ENCODE measurements around the gene CMTR2. TPM values are rescaled to one million over a fixed set of nuclear protein-coding genes. Genes with fewer than 3 reads are reported as not detected.

CMTR2 gene
- total RNA-seq, 1 experiment from 2014 or later, result 15.5 TPM

DNA sequence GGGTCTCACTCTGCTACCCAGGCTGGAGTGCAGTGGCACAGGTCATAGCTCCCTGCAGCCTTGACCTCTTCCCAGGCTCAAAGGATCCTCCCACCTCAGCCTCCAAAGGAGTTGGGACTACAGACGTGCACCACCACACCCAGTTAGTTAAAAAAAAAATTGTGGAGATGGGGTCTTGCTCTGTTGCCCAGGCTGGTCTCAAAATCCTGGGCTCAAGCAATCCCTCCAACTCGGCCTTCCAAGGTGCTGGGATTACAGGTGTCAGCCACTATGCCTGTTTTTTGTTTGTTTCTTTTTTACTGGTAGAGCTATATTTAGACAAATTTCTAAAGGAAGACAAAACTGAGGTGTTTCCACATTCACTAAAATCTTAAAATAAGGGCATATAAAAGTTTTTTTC lies 1.7 kb downstream of the CMTR2 start:
- no peaks in the 10 kb centered on the region for H3K27me3 ChIP-seq (ENCODE audit: insufficient read depth, low read length)
- H4K20me1 ChIP-seq (ENCODE audit: control insufficient read depth, insufficient read depth, insufficient read length), result no peaks in the 10 kb centered on the region
- no CpG with 5 or more reads among the region's 2 CpGs for WGBS (ENCODE audit: extremely low coverage, insufficient read length, low lambda C conversion rate)
- H2BK120ac ChIP-seq (ENCODE audit: low read depth, low read length, poor library complexity, severe bottlenecking), result no peak overlapping the region
- TF ChIP-seq, protein P1, sequence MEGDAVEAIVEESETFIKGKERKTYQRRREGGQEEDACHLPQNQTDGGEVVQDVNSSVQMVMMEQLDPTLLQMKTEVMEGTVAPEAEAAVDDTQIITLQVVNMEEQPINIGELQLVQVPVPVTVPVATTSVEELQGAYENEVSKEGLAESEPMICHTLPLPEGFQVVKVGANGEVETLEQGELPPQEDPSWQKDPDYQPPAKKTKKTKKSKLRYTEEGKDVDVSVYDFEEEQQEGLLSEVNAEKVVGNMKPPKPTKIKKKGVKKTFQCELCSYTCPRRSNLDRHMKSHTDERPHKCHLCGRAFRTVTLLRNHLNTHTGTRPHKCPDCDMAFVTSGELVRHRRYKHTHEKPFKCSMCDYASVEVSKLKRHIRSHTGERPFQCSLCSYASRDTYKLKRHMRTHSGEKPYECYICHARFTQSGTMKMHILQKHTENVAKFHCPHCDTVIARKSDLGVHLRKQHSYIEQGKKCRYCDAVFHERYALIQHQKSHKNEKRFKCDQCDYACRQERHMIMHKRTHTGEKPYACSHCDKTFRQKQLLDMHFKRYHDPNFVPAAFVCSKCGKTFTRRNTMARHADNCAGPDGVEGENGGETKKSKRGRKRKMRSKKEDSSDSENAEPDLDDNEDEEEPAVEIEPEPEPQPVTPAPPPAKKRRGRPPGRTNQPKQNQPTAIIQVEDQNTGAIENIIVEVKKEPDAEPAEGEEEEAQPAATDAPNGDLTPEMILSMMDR (conservative IDR thresholded peaks at IDR 0.05), result no peak
- no peak overlapping the region for H2AK5ac ChIP-seq (ENCODE audit: insufficient read length, low read length)
- no peak overlapping the region for H2BK20ac ChIP-seq (ENCODE audit: low read depth, low read length, poor library complexity, severe bottlenecking)
- no peak overlapping the region for H3K4me3 Mint-ChIP-seq
- H3K36me3 Mint-ChIP-seq (ENCODE audit: insufficient read depth in 1 of 3, low read depth in 3 of 3), result peaks cover 5 to 42% (median 39%) of the 10 kb centered on the region in 3 experiments; a peak in 6 of 7 replicates
- H3K9me3 ChIP-seq (ENCODE audit: control insufficient read depth, low read depth, low read length), result no peaks in the 10 kb centered on the region
- H3K18ac ChIP-seq (ENCODE audit: insufficient read length, low read depth, low read length), result no peak overlapping the region
- no peak overlapping the region for H2AFZ ChIP-seq (ENCODE audit: low read length)
- no peak overlapping the region for H2BK12ac ChIP-seq (ENCODE audit: insufficient read length, low read depth, low read length)
- no peak overlapping the region for H3K23ac ChIP-seq (ENCODE audit: insufficient read length, low read depth, low read length)
- no peak overlapping the region for H3K4ac ChIP-seq (ENCODE audit: low read depth, low read length)
- H3K9ac ChIP-seq (ENCODE audit: extremely low read depth, insufficient read length, low read length), result no peak overlapping the region
- no peaks in the 10 kb centered on the region for H3K9me3 Mint-ChIP-seq
- no peak overlapping the region for H3K27ac ChIP-seq (ENCODE audit: insufficient read length, low read depth, low read length)
- H3T11ph ChIP-seq (ENCODE audit: low read length), result no peak overlapping the region
- peaks cover 2% of the 10 kb centered on the region; the same call in 1 of the 2 replicates for H3K79me2 ChIP-seq (ENCODE audit: insufficient read depth, low read length)
- H4K8ac ChIP-seq (replicated peaks; ENCODE audit: insufficient read length, low read depth, low read length), result no peak overlapping the region
- H3K4me1 Mint-ChIP-seq, result peaks cover 13 to 16% of the 10 kb centered on the region in 2 experiments
- no peak overlapping the region for H3K14ac ChIP-seq (ENCODE audit: insufficient read depth, low read length)
- no peak overlapping the region for H3K4me2 ChIP-seq (ENCODE audit: insufficient read depth, insufficient read length, low read length)
- peaks cover 10% of the 10 kb centered on the region for H3K23me2 ChIP-seq (ENCODE audit: insufficient read length, low read depth, low read length, poor library complexity, severe bottlenecking)
- no peak overlapping the region for H3K56ac ChIP-seq (ENCODE audit: insufficient read length, low read depth, low read length)
- no peak overlapping the region for H4K5ac ChIP-seq (ENCODE audit: insufficient read length, low read depth, low read length)
- no peak overlapping the region for H4K91ac ChIP-seq (ENCODE audit: insufficient read length, low read depth, low read length)
- no peak overlapping the region for H3K27ac Mint-ChIP-seq
- H3K4me1 ChIP-seq (ENCODE audit: insufficient read depth, low read length), result 0 out of 2 replicates have a peak, but pooled peaks cover 2% of the 10 kb centered on the region
- H2BK5ac ChIP-seq (ENCODE audit: insufficient read length, low read length), result no peak overlapping the region
- DNase-seq, result no peak
- H3K79me1 ChIP-seq (ENCODE audit: insufficient read depth, low read depth, low read length, poor library complexity, severe bottlenecking), result peaks cover 6% of the 10 kb centered on the region
- peaks cover 3% of the 10 kb centered on the region for H3K27me3 Mint-ChIP-seq (ENCODE audit: low read depth)
- no peak overlapping the region for H2BK15ac ChIP-seq (ENCODE audit: low read depth, low read length)

Data from H9 (cell line).